Measurements from ENCODE around the gene PHF23.

PHF23 gene

DNA sequence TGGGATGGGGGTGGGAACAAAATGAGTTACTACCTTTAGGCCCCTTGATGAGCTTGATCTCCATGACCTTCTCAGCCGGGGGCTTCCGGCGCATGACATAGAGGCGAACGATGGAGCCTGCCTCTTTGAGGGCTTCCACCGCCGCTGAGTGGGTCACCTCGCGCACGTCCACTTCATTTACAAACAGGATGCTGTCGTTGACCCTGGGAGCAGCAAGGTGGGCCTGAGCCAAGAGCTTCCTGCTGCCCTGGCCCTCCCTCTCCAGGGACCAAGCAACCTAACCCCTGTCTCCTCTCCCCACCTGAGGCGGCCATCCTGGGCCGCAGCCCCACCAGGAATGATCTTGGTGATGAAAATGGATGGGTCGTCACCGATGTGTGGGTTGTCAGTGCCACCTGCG, 35.9 kb downstream of the PHF23 start:
- DNase-seq, result no peak

DNA sequence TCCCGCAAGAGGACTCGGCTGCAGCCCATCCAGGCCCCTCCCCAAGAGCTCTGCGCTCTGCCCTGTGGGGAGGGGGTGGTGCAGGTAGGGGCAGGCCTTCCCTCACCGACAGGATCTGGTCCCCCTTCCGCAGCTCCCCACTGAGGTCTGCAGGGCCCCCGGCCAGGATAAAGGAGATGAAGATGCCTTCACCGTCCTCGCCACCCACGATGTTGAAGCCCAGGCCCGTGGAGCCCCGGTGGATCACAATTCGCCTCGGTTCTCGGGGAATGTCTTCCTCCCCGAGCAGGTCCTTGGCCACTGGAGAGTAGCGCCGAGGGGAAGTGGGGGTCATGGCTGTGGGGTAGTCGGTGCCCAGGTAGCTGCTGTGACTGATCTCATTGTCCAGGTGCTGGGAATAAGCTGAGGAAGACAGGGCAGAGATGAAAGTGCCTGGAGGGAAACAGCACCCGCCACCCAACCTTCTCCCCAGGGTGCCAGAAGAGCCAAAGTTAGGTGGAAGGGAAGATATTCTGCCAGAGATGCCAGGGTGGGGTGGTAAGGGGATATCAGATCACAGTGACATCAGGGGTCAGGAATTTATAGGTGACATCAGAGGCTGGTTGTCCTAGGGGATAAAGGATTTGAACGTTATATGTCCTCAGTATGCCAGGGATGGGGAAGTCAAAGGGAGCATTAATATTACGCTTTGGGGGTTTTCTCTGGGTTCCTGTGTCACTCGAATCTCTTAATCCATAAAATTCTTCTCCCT, 42.4 kb downstream of the PHF23 start:
- DNase-seq, result no peak

DNA sequence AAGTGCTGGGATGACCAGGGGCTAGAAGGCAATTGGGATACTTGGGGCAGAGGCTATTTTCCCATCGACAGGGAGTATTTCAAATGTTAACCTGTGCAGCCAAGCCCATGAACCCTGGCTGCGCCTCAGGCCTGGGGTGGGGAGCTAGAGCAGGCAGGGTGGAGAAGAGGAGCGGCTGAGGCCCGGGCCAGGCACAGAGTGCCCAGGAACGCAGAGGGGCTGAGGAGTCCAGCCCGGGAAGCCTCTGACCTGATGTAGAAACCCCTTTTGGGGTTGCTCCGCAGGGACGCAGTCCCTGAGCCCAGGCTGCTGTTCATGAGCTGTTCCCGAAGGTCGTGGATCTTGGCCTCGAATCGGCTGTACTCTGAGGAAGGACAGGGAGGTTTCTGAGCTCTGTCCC, 43.3 kb downstream of the PHF23 start:
- DNase-seq, result no peak

DNA sequence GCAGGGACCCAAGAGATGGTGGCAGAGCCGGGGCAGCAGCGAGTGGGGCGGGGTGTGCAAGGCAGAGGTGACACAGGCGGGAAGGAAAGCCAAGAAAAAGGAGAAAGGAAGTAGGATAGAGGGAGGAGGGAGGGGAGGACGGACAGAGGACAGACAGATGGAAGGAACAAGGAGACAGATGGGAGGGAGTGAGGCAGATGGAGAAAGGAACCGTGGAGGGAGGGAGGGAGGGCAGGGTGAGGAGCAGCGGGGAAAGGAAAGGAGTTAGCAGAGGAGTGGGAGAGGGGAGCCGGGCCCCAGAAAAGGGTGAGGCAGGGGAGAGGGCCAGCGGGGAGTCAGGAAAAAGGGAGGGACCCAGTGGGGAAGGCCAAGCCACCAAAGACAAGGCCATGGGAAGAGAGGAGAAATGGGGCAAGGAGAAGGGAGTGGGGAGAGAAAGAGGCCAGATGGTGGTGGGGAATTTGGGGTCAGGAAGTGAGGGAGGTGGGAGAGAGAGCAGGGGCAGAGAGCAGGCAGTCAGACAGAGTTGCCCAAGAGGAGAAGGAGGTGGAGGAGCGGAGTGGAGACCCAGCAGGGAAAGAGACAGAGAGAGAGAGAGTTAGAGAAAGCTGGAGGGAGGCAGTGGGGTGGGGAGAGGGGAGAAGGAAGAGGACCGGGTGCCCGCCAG, 46.9 kb downstream of the PHF23 start:
- no peak for DNase-seq

DNA sequence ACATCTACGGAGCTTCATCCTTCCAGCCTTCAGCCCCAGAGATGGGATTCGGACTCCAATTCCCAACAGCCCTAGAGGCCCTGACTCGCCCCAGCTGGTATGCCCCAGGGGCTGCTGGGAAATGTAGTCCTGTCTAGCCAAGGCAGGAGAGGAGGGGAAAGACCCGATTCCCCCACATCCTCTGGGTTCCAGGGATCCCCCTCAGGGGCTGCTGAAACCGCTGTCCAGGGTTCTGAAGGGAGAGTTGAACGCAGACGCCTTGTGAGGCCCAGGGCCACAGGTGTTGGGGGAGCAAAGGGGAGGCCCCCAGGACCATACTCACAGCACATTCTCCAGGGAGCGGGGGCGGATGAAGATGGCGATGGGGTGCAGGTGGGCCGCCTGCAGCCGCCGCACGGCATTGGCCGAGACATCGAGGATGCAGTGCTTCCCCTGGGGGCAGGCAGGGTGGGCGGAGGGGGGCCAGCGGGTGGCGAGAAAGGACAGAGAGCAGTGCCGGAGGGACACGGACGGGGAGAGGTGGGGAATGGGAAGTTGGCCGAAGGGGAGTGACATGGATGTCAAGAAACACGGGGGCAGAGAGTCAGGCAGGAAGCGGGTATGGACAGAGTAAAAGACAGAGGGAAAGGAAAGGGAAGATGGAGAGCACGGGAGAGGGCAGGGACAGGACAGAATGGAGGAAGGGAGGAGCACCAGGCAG, 47.5 kb downstream of the PHF23 start:
- DNase-seq, result no peak

DNA sequence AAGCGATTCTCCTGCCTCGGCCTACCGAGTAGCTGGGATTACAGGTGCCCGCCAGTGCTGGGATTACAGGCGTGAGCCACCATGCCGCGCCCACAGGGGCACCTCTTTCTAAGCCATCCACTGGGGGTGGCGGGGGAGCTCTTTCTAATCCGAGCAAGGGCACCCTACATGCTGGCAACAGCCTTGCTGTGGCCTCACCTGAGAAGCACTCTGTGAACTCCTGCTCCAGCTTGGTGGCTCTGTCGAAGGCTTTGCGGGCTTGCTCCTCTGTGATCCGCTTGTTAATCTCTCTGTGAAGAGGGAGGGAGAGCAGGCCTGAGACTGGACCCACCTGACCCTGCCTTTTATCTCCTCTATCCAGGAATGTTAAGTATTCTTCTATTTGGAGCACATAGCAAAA, 48.2 kb downstream of the PHF23 start:
- DNase-seq, result no peak

DNA sequence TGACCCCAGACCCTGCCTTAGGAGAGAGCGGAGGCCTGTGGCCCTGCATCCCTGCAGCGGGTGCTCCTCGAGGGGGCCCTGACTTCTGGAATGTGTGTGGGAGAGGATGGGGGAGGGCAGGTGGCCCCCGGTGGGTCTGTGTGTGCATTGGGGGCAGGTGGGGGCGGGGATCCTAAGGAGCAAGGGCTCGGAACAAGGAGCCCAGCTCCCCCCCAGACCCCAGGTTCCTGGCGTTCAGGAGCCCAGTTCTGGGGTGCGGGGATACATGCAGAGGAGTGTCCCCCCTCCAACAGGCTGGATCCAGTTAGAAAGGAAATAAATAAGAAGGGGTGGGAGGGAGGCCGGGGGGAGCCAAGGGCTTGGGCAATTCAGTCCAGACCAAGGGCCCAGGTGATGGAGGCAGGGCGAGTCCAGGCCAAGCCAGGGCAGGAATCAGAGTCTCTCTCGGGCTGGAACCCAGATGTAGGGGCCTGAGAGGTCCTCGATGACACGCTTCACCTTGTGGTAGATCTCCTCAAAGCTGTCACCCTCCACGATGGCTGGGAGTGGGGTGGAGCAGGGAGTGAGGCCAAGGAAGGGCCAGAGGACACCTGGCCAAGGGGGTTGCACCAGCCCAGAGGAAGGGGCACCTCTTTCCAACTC, 48.9 kb downstream of the PHF23 start:
- DNase-seq, result no peak

DNA sequence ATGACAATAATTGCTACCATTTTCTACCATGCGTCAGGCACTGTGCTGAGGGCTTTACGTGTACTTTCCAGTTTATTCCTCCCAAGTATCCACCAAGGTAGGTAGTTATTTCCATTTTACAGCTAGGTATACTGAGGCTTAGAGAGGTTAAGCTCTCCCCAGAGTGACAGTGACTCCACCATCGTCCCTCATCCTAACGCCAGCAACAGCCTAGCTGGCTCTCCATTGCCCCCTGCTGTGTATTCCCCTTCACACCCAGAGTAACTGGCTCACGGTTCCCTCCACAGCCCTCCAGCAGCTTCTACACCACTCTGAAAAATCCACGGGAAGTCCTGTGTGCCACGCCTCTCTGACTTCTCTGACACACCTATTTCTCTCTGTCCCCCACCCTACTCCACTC, 53.0 kb downstream of the PHF23 start:
- no peak for DNase-seq

All from fibroblast of skin of abdomen (primary cell).